GM19328 (cell line): ENCODE measurements around the gene IHH.

Experiments used
- ATAC-seq: cut with Tn5 transposase; IDR thresholded peaks from one replicate; pipeline ENCODE4 v1.9.1; 2021; ENCODE audit warnings: mild to moderate bottlenecking, moderate library complexity; ENCODE audit not compliant: unreplicated experiment

Gene IHH

DNA sequence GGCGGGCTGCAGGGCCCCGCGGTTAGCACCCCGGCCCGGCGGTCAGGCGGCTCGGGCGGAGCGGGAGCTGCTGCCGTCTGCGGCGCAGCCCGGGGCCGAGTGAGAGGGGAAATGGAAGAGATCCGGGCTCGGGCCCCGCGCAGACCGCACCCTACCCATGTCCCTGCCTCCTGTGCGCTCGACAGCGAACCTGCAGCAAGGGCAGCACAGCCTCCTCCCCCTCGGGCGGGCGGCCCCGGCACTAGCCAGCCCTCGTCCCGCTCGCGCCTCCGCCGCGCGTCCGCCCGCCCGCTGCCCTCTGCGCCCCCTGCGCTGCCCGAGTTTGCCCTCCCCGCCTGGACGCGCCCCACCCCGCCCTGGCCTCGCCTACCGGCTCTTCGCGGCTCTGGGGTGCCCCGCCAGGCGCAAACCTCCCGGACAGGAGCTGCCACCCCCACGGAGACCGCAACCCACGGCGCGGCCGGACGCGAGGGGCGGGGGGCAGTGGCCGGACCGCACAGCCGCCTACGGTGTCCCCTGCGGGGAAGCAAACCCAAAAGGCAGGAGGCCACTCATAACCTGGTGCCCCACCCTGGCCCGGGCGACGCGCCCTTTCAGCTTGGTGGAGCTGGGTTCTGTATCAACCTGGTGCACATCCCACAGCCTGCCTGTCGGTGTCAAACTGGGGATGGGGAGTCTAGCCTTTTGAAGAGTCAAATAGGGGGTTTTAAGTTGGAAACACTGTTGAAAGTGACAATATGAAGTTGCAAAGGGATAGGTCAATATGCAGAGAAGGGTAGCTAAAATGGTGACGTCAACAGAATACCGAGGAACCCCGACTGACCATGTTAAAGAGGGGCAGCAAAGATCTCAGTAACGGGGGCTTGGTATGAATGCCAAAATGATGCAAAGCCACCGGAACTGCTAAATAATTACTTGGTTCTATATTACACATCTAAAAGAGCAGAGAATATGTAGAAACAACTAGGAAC, at the start of gene IHH:
Gene IHH, minus strand, starts transcription at position 101 of the 971 bp plus-strand sequence. CDS start 454 bp downstream, outside the sequence.
- ATAC-seq = no peak

DNA sequence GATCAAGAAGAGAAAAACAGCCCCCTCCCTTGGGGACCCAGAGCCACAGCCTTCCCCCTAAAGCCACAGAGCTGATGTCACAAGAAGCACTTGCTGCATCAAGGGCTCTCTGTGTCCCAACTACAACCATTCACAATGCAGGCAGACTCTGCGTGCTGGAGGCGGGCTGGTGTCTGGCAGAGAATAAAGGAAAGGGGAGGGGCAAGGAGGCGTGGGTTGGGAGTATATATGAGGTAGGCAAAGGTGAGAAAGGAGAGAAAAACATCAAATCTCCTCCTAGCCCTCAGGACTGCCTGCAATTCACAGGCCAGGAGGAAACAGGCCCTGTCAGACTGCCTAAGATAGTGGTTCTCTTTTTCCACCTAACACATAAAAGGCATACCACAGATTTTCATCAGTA, 48.8 kb upstream of the IHH start:
- no peak for ATAC-seq

DNA sequence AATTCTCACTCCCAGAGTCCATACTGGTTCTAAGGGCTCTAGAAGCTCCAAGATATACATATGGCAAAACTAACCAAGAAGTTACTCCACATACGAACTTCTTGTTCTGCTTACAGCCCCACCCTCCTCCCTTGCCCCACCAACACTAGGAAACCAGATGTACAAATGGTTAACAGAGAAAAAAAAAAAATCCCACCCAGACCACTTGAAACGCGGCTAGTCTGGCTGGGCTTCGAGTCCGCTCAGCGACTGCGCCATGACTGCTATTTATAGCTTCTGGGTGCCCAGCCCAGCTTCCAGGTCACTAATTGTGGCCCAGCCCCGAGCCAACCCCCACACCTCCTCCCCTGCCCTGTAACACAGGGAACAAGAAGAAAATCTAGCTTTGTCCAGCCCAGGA, 47.0 kb upstream of the IHH start:
- no peak for ATAC-seq

DNA sequence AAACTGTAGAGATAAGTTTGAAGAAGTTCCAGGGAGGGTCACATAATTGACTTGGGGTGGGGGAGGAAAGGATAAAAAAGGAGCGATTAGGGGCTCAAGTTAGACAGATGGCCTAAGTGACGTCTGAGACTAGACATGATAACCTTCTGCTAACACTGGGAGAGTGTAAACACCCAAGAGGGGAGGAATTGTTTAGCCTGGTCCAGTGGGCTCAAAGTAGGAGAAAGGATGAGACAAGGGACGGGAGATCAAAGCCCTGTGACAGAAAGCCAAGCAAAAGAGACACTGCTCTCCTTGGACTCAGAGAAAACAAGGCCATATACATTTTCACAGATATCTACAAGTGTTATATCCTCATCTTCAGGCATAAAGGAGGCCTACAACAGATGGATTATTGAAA, 45.5 kb upstream of the IHH start:
- no peak for ATAC-seq

DNA sequence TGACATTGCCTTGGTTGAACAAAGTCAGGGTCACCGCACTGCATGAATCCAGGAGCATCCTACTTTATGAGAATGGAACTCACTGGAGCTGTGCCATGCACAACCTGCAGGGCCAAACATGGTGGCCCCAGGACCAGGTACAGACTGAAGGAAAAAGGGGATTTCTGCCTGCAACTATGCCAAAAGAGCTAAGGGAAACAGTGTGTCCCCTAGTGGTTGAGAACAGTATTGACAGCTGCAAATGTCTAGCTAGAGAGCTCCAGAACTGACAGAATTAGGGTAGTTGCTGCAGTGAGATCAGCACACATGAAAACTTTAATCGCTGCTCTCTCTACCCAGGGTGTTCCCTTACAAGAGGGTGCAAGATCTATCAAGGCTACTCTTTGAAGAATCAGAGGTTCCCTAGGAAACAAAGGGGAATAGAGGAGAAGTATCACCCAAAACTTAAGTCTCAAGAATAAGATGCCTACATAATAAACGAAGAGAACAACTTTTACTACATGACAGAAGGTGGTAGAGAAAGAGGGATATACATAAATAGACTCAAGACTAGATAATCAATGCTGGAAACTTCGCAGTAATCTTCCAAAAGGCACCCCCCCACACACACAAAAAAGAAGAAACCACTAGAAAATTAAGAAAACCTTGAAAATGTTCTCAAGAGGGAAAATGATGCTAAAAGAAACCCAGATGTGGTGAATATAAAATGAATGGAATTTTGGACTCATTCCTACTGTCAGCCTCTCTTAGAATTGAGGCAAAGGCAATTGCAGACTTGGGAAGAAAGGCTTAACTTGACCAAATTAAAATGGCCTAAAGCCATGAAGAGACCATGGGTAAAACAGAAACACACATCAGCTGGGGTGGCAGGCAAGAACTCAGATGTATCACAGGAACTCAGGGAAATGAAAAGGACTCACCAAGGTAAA, 43.6 kb upstream of the IHH start:
- ATAC-seq = peak; percentile 57

DNA sequence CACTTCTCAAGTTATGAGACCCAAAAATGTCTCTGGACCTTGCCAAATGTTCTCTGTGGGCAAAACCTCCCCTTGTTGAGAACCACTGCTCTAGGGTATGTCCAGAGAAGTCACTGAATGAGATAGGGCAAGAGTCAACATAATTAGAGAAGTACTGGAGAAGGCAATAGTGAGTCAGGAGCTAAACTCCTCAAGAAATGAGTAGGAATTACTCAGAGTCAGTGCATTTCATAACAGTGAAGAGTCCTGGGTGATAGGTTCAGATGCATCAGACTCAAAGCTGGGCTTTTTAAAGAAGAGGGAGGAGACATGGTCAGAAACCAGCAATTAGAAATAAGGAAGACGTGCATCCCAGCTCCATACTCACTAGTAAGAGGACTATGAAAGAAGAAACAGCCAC, 38.6 kb upstream of the IHH start:
- no peak for ATAC-seq

DNA sequence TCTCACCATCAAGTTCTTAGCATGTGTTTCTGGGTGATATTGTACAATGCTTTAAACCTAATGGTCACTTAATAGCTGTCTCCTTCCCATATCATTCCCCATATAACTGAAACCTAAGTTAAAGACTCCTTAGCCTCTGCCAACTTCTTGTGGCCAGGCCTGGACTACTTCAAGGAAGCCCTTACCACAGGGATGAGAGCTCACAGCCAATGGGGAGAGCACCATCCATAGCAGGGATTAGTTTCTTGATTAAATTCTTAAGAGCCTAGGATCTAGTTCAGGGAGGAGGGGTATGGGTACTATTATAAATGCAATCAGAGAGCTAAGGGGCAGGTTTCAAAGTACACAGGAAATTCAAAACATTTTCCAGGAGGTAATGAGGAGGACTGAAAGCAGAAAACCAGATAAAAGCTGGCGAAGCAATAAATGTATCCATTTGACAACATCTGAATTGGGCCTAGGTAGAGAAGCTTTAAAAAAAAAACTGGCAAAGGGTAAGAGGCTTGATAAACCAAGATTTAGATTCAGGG, 34.8 kb upstream of the IHH start:
- no peak for ATAC-seq

DNA sequence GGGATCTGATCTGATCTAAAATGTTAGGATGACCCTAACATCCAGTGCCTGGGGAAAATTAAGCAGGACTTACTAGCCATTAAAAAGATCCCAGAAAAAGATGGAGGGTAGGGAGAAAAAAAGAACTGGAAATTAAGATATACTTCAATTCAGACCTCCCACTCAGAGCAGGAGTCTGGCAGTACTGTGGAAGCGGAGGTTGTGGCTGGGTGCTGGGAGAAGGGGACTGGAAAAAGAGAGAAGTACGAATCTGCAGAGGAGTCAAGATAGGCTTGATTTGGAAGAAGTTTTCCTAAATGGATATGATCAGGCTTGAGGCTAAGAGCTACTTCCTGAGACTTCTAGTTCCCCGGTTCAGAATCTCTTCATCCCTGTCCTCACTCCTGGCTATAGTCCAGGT, 33.5 kb upstream of the IHH start:
- no peak for ATAC-seq

DNA sequence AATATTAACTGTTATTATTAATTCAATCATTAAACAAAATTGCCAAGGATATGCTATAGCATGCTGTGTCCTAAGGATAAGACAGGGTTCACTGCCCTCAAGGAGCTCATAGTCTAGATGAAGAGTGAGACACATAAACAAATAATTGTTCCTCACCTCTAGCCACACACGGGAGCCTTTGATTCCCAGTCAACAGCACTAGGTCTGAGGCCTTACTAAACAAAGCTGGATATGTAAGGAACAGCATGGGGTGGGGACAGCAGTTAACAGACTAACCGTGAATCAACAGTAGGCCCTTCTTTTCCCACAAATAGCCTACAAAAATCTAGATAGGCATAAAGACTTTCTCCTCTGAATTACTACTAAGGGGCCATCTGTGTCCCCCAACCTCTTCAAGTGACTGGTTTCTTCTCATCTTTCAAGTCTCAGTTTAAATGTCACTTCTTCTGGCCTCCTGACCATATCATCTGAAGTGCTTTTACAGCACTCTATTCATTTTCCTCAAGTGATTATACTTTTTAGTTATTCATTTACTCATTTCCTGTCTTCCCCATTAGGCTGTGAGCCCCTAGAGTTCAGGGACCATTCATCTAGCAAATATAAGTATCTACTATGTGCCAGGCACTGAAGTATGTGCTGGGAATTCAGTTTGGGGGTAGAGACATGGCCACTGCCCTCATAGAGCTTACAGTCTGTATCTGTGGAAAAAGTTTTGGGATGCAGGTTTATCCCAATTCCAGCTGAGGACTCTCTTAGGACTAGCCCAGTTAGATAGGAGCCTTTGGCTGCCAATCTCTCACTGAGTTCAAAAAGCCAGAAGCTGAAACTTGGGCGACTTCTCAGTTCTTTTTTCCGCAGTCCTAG, 29.9 kb upstream of the IHH start:
- ATAC-seq = no peak

DNA sequence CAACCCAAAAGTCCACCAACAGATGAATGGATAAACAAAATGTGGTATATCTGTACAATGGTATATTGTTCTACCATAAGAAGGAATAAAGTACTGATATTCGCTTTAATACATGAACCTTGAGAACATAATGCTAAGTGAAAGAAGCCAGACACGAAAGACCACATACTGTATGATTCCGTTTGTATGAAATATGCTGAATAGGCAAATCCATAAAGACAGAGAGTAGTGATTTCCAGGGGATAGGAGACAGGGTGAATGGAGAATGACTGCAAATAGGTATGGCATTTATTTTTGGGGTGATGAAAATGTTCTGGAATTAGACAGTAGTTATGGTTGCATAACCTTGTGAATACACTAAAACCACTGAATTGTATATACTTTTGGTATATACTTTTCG, 28.6 kb upstream of the IHH start:
- no peak for ATAC-seq

DNA sequence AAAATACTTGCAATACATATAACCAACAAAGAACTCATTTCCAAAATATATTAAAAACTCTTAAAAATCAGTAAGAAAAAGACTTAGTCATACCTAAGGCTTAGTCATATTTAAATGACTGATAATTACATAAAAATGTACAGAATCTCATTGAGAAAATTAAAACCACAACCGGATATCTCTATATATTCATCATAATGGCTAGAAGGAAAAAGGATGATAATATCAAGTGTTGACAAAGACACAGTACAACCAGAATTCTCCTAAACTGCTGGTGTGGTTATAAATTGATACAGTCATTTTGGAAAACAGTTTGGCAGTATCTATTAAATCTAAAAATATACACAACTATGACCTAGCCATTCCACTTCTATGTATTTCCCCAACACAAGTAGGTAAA, 27.1 kb upstream of the IHH start:
- ATAC-seq = no peak

DNA sequence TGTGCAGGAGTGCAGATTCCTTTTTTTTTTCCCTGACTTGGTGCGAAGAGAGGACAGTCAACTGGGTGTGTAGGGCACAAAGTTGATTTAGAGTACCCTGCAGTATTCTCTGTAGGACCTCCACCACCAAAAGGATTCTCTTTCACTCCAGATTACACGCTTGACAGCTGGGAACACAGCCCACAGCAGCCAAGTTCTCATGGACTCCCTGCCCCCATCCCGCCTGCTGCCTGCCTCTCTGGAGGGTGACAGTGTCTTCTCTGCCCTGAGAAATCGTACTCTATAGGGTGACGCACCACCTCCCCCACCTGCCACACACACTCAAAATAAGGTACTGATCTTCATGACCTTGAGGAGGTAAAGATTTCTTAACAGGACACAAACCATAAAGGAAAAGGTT, 26.6 kb upstream of the IHH start:
- no peak for ATAC-seq

DNA sequence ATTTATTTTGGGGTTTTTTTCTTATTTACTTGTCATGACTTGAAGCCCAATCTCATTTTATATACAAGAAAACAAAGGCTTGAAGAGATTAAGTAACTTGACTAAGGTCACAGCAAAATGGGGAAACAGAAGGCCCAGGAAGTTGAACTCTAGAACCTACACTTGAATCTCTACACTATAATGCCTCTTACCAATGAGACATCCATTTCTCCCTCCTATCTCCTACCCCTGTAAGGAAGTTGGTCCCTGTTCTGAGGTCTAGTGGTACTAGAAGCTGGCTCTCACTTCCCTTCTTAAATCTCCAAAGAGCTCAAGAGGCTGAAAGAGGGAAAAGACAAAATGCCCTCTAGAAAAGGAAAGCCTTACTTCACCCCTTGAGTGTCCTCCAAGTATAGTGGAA, 25.5 kb upstream of the IHH start:
- ATAC-seq = no peak

DNA sequence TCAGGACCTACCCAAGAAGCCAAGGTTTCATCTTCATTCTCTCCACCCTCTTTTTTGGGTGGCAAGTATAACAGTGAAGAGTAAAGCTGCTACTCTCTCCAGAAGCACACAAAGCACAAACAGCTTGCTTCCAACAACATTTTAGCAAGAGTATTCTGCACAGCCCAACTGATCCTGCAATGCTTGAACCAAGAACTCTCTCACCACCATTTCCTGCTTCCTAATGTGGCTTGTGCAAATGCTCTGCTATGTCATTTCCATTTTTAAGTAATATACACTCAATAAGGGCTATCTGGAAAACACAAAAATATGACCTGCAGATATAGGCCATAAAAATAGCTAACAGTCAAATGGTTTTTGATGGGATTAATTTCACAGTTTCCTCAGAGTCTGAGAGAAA, 24.1 kb upstream of the IHH start:
- ATAC-seq = no peak

DNA sequence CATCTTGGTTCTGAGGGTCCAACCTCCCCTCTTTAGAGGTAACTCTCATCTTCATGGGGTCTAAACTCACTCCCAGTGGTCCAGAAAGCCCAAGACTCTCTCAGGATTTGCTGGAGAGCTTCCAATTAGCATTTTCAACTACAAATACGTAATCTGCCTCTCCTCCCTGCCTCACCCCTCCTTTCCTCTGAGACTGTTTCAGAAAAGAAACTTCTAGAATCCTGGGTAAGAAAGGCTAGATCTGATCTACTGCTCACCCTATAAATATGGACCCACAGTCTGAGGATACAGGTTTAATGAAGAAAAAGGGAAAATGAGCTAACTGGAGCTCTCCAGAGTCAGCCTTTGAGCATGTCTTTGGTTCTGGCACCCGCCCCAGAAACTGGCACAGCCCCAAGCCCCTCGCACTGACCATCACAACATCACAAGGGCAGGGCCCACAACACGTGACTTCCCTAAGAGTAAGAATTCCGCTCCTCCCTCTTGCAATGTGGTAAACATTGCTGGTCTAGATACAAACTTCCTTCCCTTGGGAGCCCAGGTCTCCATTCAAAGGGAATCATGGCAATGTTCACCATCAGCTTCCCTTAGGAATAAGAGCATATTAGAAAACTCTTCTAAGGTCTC, 21.7 kb upstream of the IHH start:
- no peak for ATAC-seq

DNA sequence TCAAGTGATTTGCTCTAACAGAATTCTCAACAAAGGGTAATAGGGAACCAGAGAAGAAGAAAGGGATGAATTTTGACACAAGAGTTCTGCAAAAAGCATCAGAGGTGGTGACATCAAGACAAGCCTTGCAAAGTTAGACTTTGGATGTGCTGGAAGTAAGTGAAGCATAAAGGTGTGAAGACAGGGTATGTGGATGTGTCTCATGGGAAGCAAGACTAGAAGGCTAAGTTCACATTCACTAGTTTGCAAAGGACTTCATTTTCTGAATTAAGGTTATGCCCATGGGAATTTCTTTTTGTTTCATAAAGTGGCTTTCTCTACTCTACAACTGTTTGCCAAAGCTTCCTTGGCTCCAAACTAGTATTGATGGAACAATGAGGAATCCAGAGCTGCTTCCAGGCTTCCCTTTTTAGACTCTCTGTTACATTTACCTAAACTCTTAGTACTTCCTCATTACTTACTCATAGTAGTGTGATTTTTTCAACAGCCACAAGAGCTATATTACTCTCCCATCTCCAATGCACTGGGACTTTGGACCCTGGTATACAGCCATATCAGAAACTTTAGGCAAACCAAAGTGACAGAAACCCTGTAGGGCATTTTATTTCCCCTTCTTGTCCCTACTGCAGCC, 21.1 kb upstream of the IHH start:
- ATAC-seq = no peak

DNA sequence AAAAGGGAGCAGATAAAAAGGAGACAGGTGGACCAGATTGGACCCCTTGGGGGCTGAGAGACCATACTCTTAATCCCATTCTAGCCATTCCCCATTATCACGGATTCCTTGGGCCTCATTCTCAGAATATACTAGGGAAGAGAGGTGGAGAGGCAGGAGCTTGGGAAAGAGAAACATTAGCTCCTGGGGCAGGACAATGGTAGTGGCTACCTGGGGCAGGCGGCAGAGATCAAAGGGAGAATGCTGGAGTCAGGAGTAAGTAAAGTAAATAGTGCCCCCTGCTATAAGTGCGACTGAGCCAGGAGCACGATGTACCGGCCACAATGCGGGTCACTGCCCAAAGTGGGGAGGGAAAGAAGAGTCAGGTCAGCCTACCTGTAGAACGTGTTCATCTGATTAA, 20.4 kb upstream of the IHH start:
- ATAC-seq = no peak

DNA sequence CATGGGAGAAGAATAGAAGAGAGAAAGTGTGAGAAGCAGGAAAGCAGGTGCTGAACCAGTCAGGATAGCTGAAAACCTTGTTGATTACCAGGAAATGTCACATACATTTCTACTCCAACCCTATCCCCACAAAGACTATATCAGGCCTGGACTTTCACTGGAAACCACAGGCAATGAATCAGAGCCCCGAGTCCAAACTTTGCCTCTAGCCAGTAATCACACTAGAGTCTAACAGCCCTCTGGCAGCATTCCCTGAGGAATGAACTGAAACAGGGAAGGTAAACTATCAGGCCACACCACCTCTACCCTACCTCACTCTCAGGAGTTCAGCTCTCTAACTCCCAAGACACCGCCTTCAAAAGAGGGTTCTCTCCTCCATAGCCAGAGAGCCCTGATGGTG, 18.7 kb upstream of the IHH start:
- no peak for ATAC-seq

DNA sequence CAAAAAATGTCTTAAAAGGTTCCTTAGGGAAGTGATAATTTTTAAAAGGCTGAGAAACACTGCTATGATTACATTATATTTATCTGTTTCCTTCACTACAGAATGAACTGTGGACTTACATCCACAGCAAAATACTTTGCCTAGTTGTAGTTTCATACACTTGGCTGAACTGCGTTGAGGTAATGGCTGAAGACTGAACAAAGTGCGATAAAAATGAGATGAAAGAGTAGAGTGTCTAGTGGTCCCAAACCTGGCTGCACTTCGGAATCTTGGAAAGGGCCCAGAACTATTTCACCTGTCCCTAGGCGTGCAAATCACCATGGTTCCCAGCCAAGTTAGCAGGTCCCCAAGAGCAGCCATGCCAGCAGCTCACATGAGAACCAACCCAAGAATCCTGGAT, 18.2 kb upstream of the IHH start:
- no peak for ATAC-seq

DNA sequence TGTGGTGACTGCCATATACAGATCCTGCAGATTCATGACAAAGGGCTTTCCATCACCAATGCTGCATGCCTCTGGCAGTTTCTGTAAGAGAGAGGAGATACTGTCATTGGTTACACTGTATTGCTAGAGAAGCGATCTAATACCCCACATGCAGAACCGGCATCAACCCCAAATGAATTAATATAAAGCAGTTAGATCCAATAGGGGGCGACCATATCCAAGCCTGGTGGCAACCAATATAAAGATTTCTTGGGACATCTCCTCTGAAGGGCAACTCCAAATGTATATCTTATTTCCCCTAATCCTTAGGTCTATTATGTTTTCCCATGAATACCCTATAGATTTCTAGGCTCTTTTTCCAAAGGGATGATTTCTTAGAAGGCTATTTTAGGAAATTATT, 17.4 kb upstream of the IHH start:
- ATAC-seq = no peak
